Activated CD4-positive, alpha-beta T cell treated with anti-CD3 and anti-CD28 coated beads, Interleukin-2, amount 50 U/mL, for 24 hours (primary cell): ENCODE measurements around the gene TNNC1.

ENCODE experiments used
- DNase-seq, 2 donors: peaks; one replicate each; pipeline ENCODE4 v3.0.0-alpha.2; 2020; ENCODE audit warnings: low read depth in 1 of 2, low spot score in 1 of 2

The TNNC1 gene

GRCh38 chr3:52484680-52485461 lies 31.0 kb upstream of the TNNC1 start:
- no peak for DNase-seq

- no peak for DNase-seq
These were observed 29.9 kb upstream of the TNNC1 start for GRCh38 chr3:52483577-52484381.

- no peak for DNase-seq
These were observed 29.2 kb upstream of the TNNC1 start for GRCh38 chr3:52483081-52483480.

- DNase-seq: no peak
These were observed 28.1 kb upstream of the TNNC1 start for GRCh38 chr3:52481819-52482521.

- DNase-seq: no peak
These were observed 27.2 kb upstream of the TNNC1 start for GRCh38 chr3:52480768-52481715.

GRCh38 chr3:52479877-52480575 lies 26.2 kb upstream of the TNNC1 start:
- no peak for DNase-seq

GRCh38 chr3:52479037-52479876 lies 25.4 kb upstream of the TNNC1 start:
- no peak for DNase-seq

GRCh38 chr3:52477796-52478095 lies 23.9 kb upstream of the TNNC1 start:
- no peak for DNase-seq

- no peak for DNase-seq
These were observed 23.4 kb upstream of the TNNC1 start for GRCh38 chr3:52477076-52477795.

GRCh38 chr3:52473026-52473425 lies 19.2 kb upstream of the TNNC1 start:
- no peak for DNase-seq

GRCh38 chr3:52472239-52473000 lies 18.6 kb upstream of the TNNC1 start:
- no peak for DNase-seq

- no peak for DNase-seq
These were observed 17.8 kb upstream of the TNNC1 start for GRCh38 chr3:52471371-52472238.

GRCh38 chr3:52470920-52471319 lies 17.1 kb upstream of the TNNC1 start:
- no peak for DNase-seq

GRCh38 chr3:52469001-52469400 lies 15.2 kb upstream of the TNNC1 start:
- no peak for DNase-seq

- DNase-seq: no peak
These were observed 14.5 kb upstream of the TNNC1 start for GRCh38 chr3:52468336-52468735.

- DNase-seq: no peak
These were observed 9.6 kb upstream of the TNNC1 start for GRCh38 chr3:52463416-52463815.

- DNase-seq: no peak
These were observed 8.0 kb upstream of the TNNC1 start for GRCh38 chr3:52461874-52462273.
